Fibroblast of villous mesenchyme (primary cell): ENCODE data around the gene MFAP5. TPM values are rescaled to one million over a fixed set of nuclear protein-coding genes. Genes with fewer than 3 reads are reported as not detected.

ENCODE experiments used
- DNase-seq: peaks from one replicate; pipeline ENCODE4 v3.0.0-alpha.2; 2010; ENCODE audit warnings: low read depth
- H3K4me3 ChIP-seq: 2 replicates; pipeline ENCODE4 v1.5.1; 2011; ENCODE audit warnings: low read depth, mild to moderate bottlenecking, low read length
- total RNA-seq: library from RNA; depleted of rRNA; stranded (reverse); fragments of >200 nt; gene quantifications from 2 replicates; pipeline ENCODE4 v1.2.3, GENCODE V29; 2012
- TF ChIP-seq, protein P1 (sequence below): IDR thresholded peaks from 2 replicates; pipeline ENCODE4 v1.5.1; 2012; ENCODE audit warnings: low read depth, mild to moderate bottlenecking, low read length; ENCODE audit not compliant: insufficient read depth

MFAP5 gene, protein sequence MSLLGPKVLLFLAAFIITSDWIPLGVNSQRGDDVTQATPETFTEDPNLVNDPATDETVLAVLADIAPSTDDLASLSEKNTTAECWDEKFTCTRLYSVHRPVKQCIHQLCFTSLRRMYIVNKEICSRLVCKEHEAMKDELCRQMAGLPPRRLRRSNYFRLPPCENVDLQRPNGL
- 0.86 and 4.8 TPM in 2 replicates for total RNA-seq

DNA sequence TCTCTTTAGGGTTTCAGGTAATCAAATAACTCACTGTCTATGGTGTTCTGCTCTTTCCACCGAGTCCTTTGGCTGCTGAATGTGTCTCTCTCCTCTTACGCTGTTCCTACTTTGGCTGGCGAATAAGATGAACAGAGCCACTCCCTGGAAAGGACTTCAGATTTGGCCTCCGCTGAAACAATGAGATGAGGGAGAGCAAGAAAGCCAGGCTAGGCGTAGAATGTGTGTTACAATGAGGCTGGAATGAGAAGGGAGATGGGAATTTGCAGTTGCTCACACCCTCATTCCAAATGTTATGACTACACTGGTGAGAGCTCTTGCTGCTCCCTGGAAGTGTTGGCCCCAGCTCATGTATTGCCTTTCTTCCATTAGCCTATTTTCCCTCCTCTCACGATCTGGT, at the start of gene MFAP5:
TSS of gene MFAP5 (minus strand) at position 234 of the 400 bp plus-strand sequence. CDS start 722 bp downstream, outside the sequence.
- H3K4me3 ChIP-seq, result no peak within 1 kb of the TSS
- no peak for DNase-seq
- TF ChIP-seq, protein P1, sequence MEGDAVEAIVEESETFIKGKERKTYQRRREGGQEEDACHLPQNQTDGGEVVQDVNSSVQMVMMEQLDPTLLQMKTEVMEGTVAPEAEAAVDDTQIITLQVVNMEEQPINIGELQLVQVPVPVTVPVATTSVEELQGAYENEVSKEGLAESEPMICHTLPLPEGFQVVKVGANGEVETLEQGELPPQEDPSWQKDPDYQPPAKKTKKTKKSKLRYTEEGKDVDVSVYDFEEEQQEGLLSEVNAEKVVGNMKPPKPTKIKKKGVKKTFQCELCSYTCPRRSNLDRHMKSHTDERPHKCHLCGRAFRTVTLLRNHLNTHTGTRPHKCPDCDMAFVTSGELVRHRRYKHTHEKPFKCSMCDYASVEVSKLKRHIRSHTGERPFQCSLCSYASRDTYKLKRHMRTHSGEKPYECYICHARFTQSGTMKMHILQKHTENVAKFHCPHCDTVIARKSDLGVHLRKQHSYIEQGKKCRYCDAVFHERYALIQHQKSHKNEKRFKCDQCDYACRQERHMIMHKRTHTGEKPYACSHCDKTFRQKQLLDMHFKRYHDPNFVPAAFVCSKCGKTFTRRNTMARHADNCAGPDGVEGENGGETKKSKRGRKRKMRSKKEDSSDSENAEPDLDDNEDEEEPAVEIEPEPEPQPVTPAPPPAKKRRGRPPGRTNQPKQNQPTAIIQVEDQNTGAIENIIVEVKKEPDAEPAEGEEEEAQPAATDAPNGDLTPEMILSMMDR, result no peak

DNA sequence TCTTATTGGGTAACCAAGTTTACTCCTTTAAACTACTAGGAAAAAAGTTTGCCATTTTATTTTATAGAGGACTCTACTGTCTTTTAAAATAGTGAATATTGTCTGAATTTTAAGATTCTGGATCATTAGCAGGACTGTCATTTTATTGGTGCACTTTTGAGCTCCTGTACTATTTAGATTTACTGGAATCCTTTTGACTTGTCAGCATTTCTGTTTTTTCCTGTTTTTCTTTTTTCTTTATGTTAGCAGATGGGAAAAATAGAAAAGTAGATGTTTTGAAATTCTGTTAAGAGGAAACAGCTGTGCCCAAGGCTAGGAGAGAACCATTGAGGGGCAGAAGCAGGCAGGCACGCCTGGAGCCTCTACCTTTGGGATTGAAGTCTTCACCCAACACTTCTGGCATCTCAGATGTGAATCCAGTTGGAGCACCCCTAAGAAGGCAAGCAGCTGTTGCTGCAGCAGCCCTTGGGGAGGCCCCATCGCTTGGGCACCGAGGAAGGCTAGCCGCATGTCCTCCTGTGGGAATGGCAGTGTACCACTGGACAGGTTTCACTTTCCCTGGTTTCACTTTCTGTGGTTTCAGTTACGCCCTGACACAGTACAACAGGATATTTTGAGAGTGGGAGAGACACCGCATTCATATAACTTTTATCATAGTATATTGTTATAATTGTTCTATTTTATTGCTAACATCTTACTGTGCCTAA, 46.7 kb upstream of the MFAP5 start:
- DNase-seq, result peak; percentile 65
- H3K4me3 ChIP-seq, result peak overlapping the region; percentile 57
- TF ChIP-seq, protein P1, result no peak

DNA sequence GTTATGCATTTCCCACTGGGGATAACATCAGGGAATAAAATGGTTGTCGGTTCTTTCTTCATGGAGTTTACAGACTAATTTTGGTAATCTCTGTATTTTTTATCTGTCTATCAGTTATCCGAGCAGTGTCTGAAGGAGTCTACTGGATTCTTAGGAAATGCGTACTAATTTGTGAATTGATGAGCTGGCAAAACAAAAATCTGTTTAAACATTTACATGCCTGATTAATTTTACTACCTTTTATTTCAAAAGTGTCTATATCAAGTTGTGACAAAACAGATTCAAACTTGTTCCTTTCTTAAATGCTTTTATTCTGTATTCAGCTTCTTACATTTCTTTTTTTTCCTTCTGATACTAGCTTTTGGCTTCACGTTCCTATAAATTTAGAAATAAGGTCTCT, 39.5 kb upstream of the MFAP5 start:
- DNase-seq, result no peak
- TF ChIP-seq, protein P1, result no peak
- no peak overlapping the region for H3K4me3 ChIP-seq

DNA sequence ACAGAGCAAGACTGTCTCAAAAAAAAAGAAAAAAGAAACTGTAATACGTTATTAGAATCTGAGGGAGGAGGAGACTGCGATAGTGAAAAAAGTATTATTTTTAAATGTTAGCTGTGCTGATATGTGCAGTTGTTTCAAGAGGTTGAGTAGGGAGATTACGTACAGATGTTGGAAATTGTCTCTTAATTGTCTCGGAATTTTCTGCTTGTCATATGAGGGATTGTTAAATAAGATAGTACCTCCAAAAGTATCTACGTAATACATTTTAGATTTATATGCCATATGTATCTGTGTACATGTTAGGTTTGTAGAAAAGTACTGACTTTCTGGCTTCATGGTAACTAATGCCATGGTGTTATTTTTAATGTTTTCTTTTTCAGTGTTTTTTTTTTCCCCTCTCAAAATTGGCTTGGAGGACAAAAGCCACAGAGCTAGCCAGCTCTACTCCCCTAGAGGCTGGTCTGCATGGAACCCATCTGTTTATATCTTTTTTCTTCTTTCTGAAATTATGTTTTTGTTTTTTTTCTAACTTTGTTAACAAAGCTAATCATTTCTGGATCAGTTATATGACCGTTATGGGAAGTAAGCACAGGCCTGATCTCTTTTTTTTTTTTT, 38.5 kb upstream of the MFAP5 start:
- DNase-seq, result no peak
- no peak overlapping the region for H3K4me3 ChIP-seq
- TF ChIP-seq, protein P1, result no peak

DNA sequence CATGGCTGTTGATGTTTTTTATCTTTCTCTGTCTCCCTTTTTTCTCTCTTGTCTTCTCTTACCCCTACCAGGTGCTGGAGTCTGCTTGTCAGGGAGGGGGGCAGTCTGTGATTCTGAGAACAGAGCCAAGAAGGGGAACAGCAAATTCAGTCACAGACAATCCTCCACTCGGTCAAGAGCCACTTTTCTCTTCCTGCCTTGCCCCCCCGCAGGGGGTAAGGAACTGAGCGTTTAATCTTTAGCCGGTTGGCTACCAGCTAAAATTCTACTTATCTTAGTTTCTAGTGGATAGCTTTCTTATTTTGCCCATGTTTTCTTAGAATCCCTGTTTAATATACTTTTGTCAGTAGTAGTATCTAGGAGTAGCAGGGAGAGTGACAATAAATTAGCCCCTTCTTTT, 37.1 kb upstream of the MFAP5 start:
- H3K4me3 ChIP-seq, result no peak overlapping the region
- DNase-seq, result no peak
- TF ChIP-seq, protein P1, result no peak

DNA sequence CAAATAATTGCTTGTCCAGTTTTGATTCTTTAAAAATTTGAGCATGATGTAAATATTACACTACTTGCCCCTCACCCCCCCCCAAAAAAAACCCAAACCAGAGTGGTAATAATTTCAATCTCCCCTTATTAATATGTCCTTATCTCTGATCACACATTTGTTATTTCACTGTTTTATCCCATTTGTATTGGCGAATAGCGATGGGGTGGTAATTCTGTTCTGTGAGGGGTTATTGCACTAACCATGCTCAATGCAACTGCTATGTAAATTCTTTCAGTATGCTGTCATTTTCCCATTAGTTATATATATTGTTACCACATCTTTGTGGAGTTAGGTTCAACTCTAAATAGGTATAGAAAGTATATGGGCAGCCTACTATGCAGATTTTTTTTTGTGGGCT, 36.3 kb upstream of the MFAP5 start:
- TF ChIP-seq, protein P1, result no peak
- DNase-seq, result peak; percentile 23
- H3K4me3 ChIP-seq, result peak overlapping the region; percentile 90
